ENCODE measurements around the gene HEPHL1. TPM values are rescaled to one million over a fixed set of nuclear protein-coding genes. Genes with fewer than 3 reads are reported as not detected.

The HEPHL1 gene
- total RNA-seq, 4 donors from 2014 or later = not detected

DNA sequence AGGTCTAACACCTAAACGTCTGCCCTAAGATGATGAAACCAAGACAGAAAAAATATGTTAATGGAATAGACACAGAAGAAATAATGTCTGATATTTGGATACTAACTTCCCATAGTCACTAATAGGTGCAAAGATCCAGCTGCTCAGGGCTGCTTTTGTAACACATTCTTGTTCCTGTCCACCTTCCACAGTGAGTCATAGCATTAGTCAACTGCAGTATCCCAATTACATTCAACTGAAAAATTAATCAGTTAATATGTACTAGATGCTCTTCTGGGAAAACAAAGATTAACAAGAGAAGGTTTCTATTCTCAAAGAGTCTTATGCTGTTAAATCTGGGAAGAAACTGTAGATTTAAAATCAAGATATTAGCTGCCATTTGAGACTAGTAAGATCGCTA, 47.6 kb downstream of the HEPHL1 start:
- ATAC-seq (ENCODE audit: low FRiP score) = no peak
- no peak for DNase-seq (ENCODE audit: low spot score)
- TF ChIP-seq, protein P1, sequence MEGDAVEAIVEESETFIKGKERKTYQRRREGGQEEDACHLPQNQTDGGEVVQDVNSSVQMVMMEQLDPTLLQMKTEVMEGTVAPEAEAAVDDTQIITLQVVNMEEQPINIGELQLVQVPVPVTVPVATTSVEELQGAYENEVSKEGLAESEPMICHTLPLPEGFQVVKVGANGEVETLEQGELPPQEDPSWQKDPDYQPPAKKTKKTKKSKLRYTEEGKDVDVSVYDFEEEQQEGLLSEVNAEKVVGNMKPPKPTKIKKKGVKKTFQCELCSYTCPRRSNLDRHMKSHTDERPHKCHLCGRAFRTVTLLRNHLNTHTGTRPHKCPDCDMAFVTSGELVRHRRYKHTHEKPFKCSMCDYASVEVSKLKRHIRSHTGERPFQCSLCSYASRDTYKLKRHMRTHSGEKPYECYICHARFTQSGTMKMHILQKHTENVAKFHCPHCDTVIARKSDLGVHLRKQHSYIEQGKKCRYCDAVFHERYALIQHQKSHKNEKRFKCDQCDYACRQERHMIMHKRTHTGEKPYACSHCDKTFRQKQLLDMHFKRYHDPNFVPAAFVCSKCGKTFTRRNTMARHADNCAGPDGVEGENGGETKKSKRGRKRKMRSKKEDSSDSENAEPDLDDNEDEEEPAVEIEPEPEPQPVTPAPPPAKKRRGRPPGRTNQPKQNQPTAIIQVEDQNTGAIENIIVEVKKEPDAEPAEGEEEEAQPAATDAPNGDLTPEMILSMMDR (IDR thresholded peaks at IDR 0.05) = no peak

DNA sequence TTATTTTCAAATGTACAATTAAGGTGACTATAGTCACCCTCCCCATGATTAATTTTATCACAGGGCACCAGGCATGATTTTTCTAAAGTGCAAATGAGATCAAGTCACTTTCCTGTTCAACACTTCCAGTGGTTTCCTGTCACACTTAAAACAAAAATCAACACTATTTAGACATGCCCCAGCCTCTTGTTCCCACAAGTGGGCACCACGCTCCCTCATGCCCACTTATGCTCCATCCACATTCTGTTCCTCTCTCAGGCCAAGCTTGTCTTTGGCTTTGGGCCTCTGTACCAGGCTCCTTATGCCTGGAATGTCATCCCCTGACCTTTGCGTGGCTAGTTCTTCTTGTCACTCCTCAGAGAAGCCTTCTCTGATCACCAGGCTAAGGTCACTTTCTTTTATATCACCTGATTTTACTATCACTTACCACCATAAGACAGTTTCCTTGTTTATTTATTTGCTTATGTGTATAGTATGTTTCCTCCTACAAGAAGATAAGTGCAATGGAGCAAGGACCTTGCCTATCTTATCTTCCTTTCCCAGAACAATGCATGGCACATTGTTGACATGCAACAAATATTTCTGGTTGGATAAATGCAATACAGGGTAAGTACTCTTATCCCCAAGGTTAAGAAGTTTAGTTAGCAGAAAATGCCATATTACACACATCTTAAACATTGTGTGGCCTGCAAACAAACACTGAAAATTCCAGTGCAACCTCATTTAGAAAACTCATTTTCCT, 56.6 kb downstream of the HEPHL1 start:
- ATAC-seq (ENCODE audit: low FRiP score) = no peak
- no peak for DNase-seq (ENCODE audit: low spot score)
- TF ChIP-seq, protein P1 (IDR thresholded peaks at IDR 0.05) = no peak

DNA sequence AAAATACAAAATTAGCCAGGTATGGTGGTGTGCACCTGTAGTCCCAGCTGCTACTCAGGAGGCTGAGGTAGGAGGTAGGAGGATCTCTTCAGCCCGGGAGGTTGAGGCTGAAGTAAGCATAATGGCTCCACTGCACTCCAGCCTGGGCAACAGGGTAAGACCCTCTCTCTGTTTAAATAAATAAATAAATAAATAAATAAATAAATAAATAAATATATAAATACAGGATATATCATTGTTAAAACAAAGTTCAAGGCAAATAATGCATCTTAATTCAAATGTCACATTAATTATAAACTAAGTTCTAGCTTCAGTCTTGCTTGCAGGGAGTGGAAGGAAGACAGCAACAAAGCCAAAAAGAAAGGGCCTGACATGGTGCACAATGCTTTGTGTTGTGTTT, 63.0 kb downstream of the HEPHL1 start:
- no peak for ATAC-seq (ENCODE audit: low FRiP score)

DNA sequence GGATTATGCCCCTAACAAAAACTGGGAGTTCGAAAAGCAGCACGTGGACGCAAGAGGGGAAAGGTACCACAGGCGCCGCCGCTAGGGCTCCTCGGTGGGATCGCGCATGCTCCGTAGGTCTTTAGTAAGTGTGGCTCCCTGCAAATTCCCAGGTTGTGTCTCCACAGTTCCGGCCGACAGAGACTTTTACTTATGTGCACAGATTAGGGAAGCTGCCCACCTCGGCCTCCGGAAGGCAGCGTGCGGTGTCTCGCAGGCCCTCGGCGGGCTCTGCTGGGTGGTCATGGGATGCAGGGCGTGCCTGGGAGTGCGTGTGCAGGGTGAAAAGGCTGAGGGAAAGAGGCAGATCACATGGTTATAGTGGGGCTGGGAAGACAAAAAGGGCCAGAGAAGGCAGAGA, 67.8 kb downstream of the HEPHL1 start:
- ATAC-seq (ENCODE audit: low FRiP score) (no peak), DNase-seq (ENCODE audit: low spot score) (no peak)
- TF ChIP-seq, protein P1 (IDR thresholded peaks at IDR 0.05) = no peak

More for the DNA sequence above, 63.0 kb downstream of the HEPHL1 start:
- no peak for DNase-seq (ENCODE audit: low spot score)
- TF ChIP-seq, protein P1 (IDR thresholded peaks at IDR 0.05) = no peak

DNA sequence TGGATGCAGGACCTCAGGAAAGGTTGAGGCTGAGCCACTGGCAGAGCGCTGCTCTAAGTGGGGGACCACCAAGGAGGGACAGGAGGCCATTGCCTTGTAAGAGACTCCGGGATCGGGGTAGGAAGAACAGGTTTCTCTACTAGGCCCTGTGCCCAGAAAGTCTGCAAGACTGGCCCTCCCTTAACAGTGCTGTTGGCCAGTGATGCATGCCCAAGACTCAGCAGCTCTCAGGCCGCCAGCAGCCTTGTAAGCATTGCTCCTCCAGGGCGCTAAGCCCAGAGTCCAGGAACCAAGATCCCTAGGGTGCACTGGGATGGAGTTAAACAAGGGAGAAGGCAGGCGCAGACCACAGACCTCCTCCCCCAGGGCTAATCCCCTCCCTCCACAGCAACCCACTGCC, 68.2 kb downstream of the HEPHL1 start:
- DNase-seq (ENCODE audit: low spot score) (no peak), ATAC-seq (ENCODE audit: low FRiP score) (no peak)
- TF ChIP-seq, protein P1 (IDR thresholded peaks at IDR 0.05) = no peak

DNA sequence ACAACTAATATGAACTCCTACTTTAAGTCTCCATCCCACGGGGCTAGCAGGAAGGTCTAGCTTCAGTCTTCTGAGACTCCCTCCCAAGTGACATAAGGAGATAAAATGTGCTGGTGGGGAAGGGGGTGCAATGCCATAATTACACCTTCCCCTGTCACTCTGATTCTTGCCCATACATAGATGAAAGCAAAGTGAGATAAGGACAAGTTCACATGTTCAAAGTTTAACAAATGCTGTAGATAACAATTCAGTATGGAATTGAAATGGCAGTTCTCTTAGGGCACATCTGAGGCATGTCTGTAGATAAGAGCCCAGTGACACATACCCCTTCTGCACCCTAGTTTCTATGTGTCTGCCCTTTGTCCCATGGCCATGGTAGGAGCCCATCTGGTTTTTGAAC, 69.2 kb downstream of the HEPHL1 start:
- ATAC-seq (ENCODE audit: low FRiP score) (no peak), DNase-seq (ENCODE audit: low spot score) (no peak)
- TF ChIP-seq, protein P1 (IDR thresholded peaks at IDR 0.05) = no peak

DNA sequence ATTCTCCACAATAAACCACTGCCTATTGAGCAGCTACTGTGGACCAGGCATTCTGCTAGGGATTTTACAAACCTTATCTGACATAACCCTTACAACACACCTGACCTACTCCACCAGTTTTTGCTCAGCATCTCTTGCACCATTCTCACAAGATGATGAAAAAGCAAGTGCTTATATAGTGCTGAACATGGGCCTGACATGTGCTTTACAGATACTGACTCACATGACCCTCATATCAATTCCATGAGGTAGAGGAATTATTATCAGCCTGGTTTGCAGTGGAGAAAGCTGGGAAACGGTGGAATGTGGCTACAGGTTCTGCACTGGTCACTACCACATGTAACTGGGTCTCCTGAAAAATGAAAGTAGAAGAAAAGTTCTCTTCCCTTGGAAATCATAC, 69.9 kb downstream of the HEPHL1 start:
- ATAC-seq (ENCODE audit: low FRiP score) = no peak
- no peak for DNase-seq (ENCODE audit: low spot score)
- TF ChIP-seq, protein P1 (IDR thresholded peaks at IDR 0.05) = no peak

Measured in omental fat pad (tissue), 4 donors.